PC-3 (cell line): ENCODE data around the gene GDF7.

Experiments used
- EZH2 ChIP-seq: fragments of 300-600 bp; sonication (generic); IDR thresholded peaks from one replicate; pipeline ENCODE4 v1.6.1; 2017; ENCODE audit warnings: antibody characterized with exemption, mild to moderate bottlenecking, low read length; ENCODE audit not compliant: unreplicated experiment
- EZH2phosphoT487 ChIP-seq: fragments of 300-600 bp; sonication (generic); IDR thresholded peaks from 2 replicates; pipeline ENCODE4 v1.6.1; 2018; ENCODE audit warnings: mild to moderate bottlenecking, antibody characterized with exemption, low read length, borderline replicate concordance
- TF ChIP-seq, protein P1 (sequence below): fragments of 300-600 bp; sonication (generic); conservative IDR thresholded peaks from 2 replicates; pipeline ENCODE4 v1.5.1; 2017; ENCODE audit warnings: antibody characterized with exemption, low read depth, mild to moderate bottlenecking, low read length

DNA sequence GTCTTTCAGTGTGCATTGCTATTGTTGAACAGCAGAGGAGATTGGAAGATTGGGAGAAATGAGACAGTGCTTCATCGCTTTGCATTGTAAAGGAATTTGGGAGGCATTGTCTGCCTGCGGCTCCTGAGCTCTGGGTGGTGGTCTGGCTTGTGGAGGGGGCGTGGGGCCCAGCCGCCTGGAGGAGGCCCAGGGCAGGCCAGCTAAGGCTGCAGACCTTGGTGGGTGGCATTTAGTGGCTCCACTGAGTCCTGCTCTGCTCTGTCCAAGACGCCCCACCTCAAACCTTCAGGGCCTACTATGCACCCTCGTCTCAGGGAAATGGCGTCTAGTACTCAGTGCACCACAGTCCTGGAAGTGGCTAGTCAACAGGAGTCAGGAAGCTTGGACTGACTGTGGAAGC, 10.4 kb upstream of the GDF7 start:
- TF ChIP-seq, protein P1, sequence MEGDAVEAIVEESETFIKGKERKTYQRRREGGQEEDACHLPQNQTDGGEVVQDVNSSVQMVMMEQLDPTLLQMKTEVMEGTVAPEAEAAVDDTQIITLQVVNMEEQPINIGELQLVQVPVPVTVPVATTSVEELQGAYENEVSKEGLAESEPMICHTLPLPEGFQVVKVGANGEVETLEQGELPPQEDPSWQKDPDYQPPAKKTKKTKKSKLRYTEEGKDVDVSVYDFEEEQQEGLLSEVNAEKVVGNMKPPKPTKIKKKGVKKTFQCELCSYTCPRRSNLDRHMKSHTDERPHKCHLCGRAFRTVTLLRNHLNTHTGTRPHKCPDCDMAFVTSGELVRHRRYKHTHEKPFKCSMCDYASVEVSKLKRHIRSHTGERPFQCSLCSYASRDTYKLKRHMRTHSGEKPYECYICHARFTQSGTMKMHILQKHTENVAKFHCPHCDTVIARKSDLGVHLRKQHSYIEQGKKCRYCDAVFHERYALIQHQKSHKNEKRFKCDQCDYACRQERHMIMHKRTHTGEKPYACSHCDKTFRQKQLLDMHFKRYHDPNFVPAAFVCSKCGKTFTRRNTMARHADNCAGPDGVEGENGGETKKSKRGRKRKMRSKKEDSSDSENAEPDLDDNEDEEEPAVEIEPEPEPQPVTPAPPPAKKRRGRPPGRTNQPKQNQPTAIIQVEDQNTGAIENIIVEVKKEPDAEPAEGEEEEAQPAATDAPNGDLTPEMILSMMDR = no peak
- TF ChIP-seq EZH2phosphoT487 (no peak), EZH2 (no peak)
